ENCODE data around the gene FXN. TPM values are rescaled to one million over a fixed set of nuclear protein-coding genes. Genes with fewer than 3 reads are reported as not detected.

Gene FXN
- total and polyA plus RNA-seq, 4 donors = 4.7 to 41.7 (median 23.9) TPM

DNA sequence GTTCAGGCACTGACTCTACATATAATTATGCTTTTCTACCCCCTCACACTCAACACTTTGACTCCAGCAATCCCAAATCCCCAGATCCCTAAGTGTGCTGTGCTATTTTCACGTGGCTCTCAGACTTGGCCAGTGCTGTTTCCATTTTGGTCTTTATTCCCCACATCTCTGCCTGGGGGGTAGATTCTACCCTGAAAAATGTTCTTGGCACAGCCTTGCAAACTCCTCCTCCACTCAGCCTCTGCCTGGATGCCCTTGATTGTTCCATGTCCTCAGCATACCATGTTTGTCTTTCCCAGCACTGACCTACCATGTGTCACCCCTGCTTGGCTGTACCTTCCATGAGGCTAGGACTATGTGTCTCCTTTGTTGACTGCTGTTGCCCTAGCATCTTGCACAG is 43.0 kb downstream of the FXN start (continued):
- TF ChIP-seq, protein P1, sequence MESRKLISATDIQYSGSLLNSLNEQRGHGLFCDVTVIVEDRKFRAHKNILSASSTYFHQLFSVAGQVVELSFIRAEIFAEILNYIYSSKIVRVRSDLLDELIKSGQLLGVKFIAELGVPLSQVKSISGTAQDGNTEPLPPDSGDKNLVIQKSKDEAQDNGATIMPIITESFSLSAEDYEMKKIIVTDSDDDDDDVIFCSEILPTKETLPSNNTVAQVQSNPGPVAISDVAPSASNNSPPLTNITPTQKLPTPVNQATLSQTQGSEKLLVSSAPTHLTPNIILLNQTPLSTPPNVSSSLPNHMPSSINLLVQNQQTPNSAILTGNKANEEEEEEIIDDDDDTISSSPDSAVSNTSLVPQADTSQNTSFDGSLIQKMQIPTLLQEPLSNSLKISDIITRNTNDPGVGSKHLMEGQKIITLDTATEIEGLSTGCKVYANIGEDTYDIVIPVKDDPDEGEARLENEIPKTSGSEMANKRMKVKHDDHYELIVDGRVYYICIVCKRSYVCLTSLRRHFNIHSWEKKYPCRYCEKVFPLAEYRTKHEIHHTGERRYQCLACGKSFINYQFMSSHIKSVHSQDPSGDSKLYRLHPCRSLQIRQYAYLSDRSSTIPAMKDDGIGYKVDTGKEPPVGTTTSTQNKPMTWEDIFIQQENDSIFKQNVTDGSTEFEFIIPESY (IDR thresholded peaks at IDR 0.05) = peak; percentile 24
- no peak for TF ChIP-seq GABPA (IDR thresholded peaks at IDR 0.05 in 1 of 2, conservative IDR thresholded peaks at IDR 0.05 in 1 of 2)
- TF ChIP-seq, protein P2, sequence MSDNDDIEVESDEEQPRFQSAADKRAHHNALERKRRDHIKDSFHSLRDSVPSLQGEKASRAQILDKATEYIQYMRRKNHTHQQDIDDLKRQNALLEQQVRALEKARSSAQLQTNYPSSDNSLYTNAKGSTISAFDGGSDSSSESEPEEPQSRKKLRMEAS (IDR thresholded peaks at IDR 0.05) = peak; percentile 54
- peak in 1 of 2 donors; percentile 63 for TF ChIP-seq EGR1 (IDR thresholded peaks at IDR 0.05; ENCODE audit: low read depth in 2 of 2)
- TF ChIP-seq FOXA1 (IDR thresholded peaks at IDR 0.05) = no peak
- TF ChIP-seq YY1 (IDR thresholded peaks at IDR 0.05) = peak; percentile 44
- TF ChIP-seq TAF1 (conservative IDR thresholded peaks at IDR 0.05) = no peak
- peak; percentile 30 to 56 for TF ChIP-seq JUND (IDR thresholded peaks at IDR 0.05)
- peak; percentile 63 for TF ChIP-seq FOXA2 (IDR thresholded peaks at IDR 0.05)
- no peak for TF ChIP-seq HNF4G (IDR thresholded peaks at IDR 0.05)

DNA sequence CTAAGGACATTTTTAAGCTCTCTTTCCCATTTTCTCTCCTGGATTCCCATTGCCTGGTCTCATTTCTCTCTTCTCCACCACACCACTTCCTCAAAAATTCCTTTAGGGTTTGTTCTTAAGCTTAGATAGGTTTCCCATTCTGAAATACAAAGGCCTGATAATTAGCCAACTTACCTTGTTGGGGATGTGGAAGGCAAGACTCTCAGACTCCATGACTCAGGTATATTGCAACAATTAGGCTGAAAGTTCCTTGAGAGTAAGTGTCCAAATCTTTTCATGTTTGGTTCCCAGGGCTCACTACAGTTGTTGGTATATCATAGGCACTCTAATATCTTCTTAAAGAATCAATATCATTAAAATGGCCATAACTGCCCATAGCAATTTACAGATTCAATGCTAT is 43.6 kb downstream of the FXN start:
- no peak overlapping the region for H3K9ac ChIP-seq (ENCODE audit: low read depth in 1 of 2, low read length in 2 of 2)
- peaks cover 6 to 15% (median 9%) of the 10 kb centered on the region in 4 donors for H3K4me1 ChIP-seq (ENCODE audit: control insufficient read depth in 4 of 4, insufficient read depth in 4 of 4, low read length in 3 of 4)
- DNase-seq (ENCODE audit: low spot score) = no peak
- no peak overlapping the region for H3K27ac ChIP-seq (ENCODE audit: low read depth in 1 of 2, low read length in 2 of 2)
- no peaks in the 10 kb centered on the region for H3K36me3 ChIP-seq (ENCODE audit: control insufficient read depth in 4 of 4, insufficient read depth in 3 of 4, low read depth in 1 of 4, low read length in 3 of 4)
- no peaks in the 10 kb centered on the region for H3K27me3 ChIP-seq (ENCODE audit: control insufficient read depth in 4 of 4, insufficient read depth in 4 of 4, low read length in 3 of 4)
- H3K4me3 ChIP-seq (ENCODE audit: low read depth in 1 of 3, low read length in 3 of 3) = no peak overlapping the region
- TF ChIP-seq, protein P2 (IDR thresholded peaks at IDR 0.05) = no peak
- no peak for TF ChIP-seq FOXA2 (IDR thresholded peaks at IDR 0.05)
- no peak for TF ChIP-seq RAD21 (IDR thresholded peaks at IDR 0.05)
- TF ChIP-seq HNF4A (conservative IDR thresholded peaks at IDR 0.05) = no peak
- no peaks in the 10 kb centered on the region for H3K9me3 ChIP-seq (ENCODE audit: control insufficient read depth in 4 of 4, low read length in 3 of 4)

DNA sequence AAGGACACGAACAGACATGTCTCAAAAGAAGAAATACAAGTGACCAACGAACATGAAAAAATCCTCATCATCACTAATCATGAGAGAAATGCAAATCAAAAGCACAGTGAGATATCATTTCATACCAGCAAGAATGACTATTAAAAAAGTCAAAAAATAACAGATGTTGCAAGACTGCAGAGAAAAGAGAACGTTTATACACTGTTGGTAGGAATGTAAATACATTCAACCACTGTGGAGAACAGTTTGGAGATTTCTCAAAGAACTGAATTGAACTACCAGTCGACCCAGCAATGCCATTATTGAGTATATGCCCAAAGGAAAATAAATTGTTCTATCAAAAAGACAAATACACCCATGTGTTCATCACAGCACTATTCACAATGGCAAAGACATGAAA is 45.7 kb downstream of the FXN start:
- H3K27me3 ChIP-seq (ENCODE audit: control insufficient read depth in 4 of 4, insufficient read depth in 4 of 4, low read length in 3 of 4) = no peaks in the 10 kb centered on the region
- 82% methylated on average over 4 of the region's 4 CpGs for WGBS
- no peak overlapping the region for H3K4me3 ChIP-seq (ENCODE audit: low read depth in 1 of 3, low read length in 3 of 3)
- DNase-seq (ENCODE audit: low spot score) = no peak
- no peak overlapping the region for H3K9ac ChIP-seq (ENCODE audit: low read depth in 1 of 2, low read length in 2 of 2)
- H3K9me3 ChIP-seq (ENCODE audit: control insufficient read depth in 4 of 4, low read length in 3 of 4) = no peaks in the 10 kb centered on the region
- no peaks in the 10 kb centered on the region for H3K36me3 ChIP-seq (ENCODE audit: control insufficient read depth in 4 of 4, insufficient read depth in 3 of 4, low read depth in 1 of 4, low read length in 3 of 4)
- TF ChIP-seq YY1 (IDR thresholded peaks at IDR 0.05) (no peak), JUND (IDR thresholded peaks at IDR 0.05) (no peak), GABPA (IDR thresholded peaks at IDR 0.05 in 1 of 2, conservative IDR thresholded peaks at IDR 0.05 in 1 of 2) (no peak), TAF1 (conservative IDR thresholded peaks at IDR 0.05) (no peak), RXRA (IDR thresholded peaks at IDR 0.05) (no peak), SP1 (IDR thresholded peaks at IDR 0.05) (no peak)
- TF ChIP-seq, protein P3, sequence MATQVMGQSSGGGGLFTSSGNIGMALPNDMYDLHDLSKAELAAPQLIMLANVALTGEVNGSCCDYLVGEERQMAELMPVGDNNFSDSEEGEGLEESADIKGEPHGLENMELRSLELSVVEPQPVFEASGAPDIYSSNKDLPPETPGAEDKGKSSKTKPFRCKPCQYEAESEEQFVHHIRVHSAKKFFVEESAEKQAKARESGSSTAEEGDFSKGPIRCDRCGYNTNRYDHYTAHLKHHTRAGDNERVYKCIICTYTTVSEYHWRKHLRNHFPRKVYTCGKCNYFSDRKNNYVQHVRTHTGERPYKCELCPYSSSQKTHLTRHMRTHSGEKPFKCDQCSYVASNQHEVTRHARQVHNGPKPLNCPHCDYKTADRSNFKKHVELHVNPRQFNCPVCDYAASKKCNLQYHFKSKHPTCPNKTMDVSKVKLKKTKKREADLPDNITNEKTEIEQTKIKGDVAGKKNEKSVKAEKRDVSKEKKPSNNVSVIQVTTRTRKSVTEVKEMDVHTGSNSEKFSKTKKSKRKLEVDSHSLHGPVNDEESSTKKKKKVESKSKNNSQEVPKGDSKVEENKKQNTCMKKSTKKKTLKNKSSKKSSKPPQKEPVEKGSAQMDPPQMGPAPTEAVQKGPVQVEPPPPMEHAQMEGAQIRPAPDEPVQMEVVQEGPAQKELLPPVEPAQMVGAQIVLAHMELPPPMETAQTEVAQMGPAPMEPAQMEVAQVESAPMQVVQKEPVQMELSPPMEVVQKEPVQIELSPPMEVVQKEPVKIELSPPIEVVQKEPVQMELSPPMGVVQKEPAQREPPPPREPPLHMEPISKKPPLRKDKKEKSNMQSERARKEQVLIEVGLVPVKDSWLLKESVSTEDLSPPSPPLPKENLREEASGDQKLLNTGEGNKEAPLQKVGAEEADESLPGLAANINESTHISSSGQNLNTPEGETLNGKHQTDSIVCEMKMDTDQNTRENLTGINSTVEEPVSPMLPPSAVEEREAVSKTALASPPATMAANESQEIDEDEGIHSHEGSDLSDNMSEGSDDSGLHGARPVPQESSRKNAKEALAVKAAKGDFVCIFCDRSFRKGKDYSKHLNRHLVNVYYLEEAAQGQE (IDR thresholded peaks at IDR 0.05) = no peak
- TF ChIP-seq, protein P4, sequence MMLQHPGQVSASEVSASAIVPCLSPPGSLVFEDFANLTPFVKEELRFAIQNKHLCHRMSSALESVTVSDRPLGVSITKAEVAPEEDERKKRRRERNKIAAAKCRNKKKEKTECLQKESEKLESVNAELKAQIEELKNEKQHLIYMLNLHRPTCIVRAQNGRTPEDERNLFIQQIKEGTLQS (IDR thresholded peaks at IDR 0.05) = no peak
- H3K4me1 ChIP-seq (ENCODE audit: control insufficient read depth in 4 of 4, insufficient read depth in 4 of 4, low read length in 3 of 4) = peaks cover 11 to 23% (median 16%) of the 10 kb centered on the region in 4 donors
- H3K27ac ChIP-seq (ENCODE audit: low read depth in 1 of 2, low read length in 2 of 2) = no peak overlapping the region
